MM.1S (cell line): Measurements from ENCODE around the gene PITPNM2.

ENCODE experiments used
- DNase-seq: peaks from one replicate; pipeline ENCODE4 v3.0.0-alpha.2; 2015
- H2AFZ ChIP-seq: fragments of 300-600 bp; sonication (generic); 2 replicates; pipeline ENCODE4 v1.6.0; 2016; ENCODE audit warnings: antibody characterized with exemption, low read length
- H3F3A ChIP-seq: fragments of 300-600 bp; sonication (generic); 2 replicates; pipeline ENCODE4 v1.6.1; 2016; ENCODE audit warnings: mild to moderate bottlenecking, antibody characterized with exemption, low read length, moderate library complexity, mixed read lengths; ENCODE audit not compliant: insufficient read depth
- H3K27ac ChIP-seq: fragments of 300-600 bp; sonication (generic); 2 replicates; pipeline ENCODE4 v1.5.1; 2016; ENCODE audit warnings: mild to moderate bottlenecking, low read length
- H3K27me3 ChIP-seq: fragments of 300-600 bp; sonication (generic); replicated peaks from 2 replicates; pipeline ENCODE4 v1.6.0; 2016; ENCODE audit warnings: low read length; ENCODE audit not compliant: insufficient read depth
- H3K36me3 ChIP-seq: fragments of 300-600 bp; sonication (generic); replicated peaks from 2 replicates; pipeline ENCODE4 v1.6.1; 2016; ENCODE audit warnings: mild to moderate bottlenecking, low read length, mixed read lengths; ENCODE audit not compliant: insufficient read depth
- H3K4me1 ChIP-seq: fragments of 300-600 bp; sonication (generic); 2 replicates; pipeline ENCODE4 v1.6.1; 2016; ENCODE audit warnings: low read length, mixed read lengths
- H3K4me2 ChIP-seq: fragments of 300-600 bp; sonication (generic); 2 replicates; pipeline ENCODE4 v1.6.0; 2016; ENCODE audit warnings: low read depth, low read length
- H3K4me3 ChIP-seq: fragments of 300-600 bp; sonication (generic); 2 replicates; pipeline ENCODE4 v1.5.1; 2016; ENCODE audit warnings: low read length, mixed read lengths
- H3K79me2 ChIP-seq: fragments of 300-600 bp; sonication (generic); 2 replicates; pipeline ENCODE4 v1.6.1; 2016; ENCODE audit warnings: mixed run types, low read length, mixed read lengths
- H3K9ac ChIP-seq: fragments of 300-600 bp; sonication (generic); 2 replicates; pipeline ENCODE4 v1.6.1; 2016; ENCODE audit warnings: low read length, mixed read lengths
- H3K9me2 ChIP-seq: fragments of 300-600 bp; sonication (generic); replicated peaks from 2 replicates; pipeline ENCODE4 v1.6.1; 2016; ENCODE audit warnings: mild to moderate bottlenecking, low read length, mixed read lengths; ENCODE audit not compliant: insufficient read depth
- H3K9me3 ChIP-seq: fragments of 300-600 bp; sonication (generic); replicated peaks from 2 replicates; pipeline ENCODE4 v1.6.1; 2016; ENCODE audit warnings: mild to moderate bottlenecking, low read length, mixed read lengths; ENCODE audit not compliant: insufficient read depth
- H4K20me1 ChIP-seq: fragments of 300-600 bp; sonication (generic); 2 replicates; pipeline ENCODE4 v1.6.1; 2016; ENCODE audit warnings: mild to moderate bottlenecking, low read length, moderate library complexity, mixed read lengths; ENCODE audit not compliant: insufficient read depth
- EZH2 ChIP-seq: fragments of 300-600 bp; sonication (generic); optimal IDR thresholded peaks from 2 replicates; pipeline ENCODE3; 2017; ENCODE audit warnings: low read depth, mild to moderate bottlenecking, antibody characterized with exemption, low read length, mixed read lengths
- EZH2phosphoT487 ChIP-seq: fragments of 300-600 bp; sonication (generic); IDR thresholded peaks from 2 replicates; pipeline ENCODE4 v1.6.1; 2018; ENCODE audit warnings: antibody characterized with exemption, low read length
- TF ChIP-seq, protein P1 (sequence below): fragments of 300-600 bp; sonication (generic); IDR thresholded peaks from 2 replicates; pipeline ENCODE4 v1.5.1; 2016; ENCODE audit warnings: antibody characterized with exemption, low read length, mixed read lengths

The PITPNM2 gene

DNA sequence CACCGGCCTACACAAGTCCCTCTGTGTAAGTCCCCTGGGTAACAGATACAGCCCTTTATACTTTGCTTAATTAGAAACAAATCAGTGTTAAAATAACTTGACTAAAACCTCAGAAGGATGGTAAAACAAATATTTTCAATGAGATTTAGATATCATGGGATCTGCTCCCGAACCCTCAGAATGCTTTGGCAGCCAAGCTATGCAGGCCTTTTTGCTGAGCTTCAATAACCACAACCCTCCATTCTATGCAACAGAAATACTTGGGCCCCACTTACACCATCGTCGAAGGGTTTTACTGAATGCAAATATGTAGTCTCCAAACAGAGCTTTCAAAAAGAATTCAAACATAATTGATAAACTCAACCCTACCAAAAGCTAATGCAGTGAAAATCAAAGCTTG lies 29.3 kb upstream of the PITPNM2 start:
- no peaks in the 10 kb centered on the region for H3K36me3 ChIP-seq
- DNase-seq, result no peak
- H2AFZ ChIP-seq, result no peak overlapping the region
- no peaks in the 10 kb centered on the region for H3F3A ChIP-seq
- no peaks in the 10 kb centered on the region for H4K20me1 ChIP-seq
- no peak overlapping the region for H3K9ac ChIP-seq
- no peak overlapping the region for H3K4me3 ChIP-seq
- no peaks in the 10 kb centered on the region for H3K4me1 ChIP-seq
- no peaks in the 10 kb centered on the region for H3K9me3 ChIP-seq
- no peaks in the 10 kb centered on the region for H3K27me3 ChIP-seq
- H3K4me2 ChIP-seq, result no peak overlapping the region
- TF ChIP-seq, protein P1, sequence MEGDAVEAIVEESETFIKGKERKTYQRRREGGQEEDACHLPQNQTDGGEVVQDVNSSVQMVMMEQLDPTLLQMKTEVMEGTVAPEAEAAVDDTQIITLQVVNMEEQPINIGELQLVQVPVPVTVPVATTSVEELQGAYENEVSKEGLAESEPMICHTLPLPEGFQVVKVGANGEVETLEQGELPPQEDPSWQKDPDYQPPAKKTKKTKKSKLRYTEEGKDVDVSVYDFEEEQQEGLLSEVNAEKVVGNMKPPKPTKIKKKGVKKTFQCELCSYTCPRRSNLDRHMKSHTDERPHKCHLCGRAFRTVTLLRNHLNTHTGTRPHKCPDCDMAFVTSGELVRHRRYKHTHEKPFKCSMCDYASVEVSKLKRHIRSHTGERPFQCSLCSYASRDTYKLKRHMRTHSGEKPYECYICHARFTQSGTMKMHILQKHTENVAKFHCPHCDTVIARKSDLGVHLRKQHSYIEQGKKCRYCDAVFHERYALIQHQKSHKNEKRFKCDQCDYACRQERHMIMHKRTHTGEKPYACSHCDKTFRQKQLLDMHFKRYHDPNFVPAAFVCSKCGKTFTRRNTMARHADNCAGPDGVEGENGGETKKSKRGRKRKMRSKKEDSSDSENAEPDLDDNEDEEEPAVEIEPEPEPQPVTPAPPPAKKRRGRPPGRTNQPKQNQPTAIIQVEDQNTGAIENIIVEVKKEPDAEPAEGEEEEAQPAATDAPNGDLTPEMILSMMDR, result no peak
- TF ChIP-seq EZH2phosphoT487 (no peak), EZH2 (no peak)
- H3K9me2 ChIP-seq, result no peaks in the 10 kb centered on the region
- no peak overlapping the region for H3K27ac ChIP-seq
- H3K79me2 ChIP-seq, result no peaks in the 10 kb centered on the region

DNA sequence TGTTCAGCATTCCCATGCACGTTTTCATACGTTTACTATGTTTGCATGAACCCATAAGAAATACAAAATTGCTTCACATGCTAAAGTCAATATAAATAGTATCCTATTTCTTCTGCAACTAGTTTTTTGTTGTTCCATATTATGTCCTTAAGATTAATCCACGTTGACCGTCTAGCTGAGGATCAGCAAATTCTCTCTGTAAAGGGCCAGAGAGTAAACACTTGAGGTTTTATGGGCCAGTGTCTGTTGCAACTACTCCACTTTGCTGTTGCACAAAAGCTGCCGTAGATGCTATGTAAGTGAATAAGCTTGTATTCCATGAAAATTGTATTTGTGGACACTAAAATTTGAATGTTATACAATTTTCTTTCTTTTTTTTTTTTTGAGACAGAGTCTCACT lies 21.1 kb upstream of the PITPNM2 start:
- TF ChIP-seq EZH2 (no peak), EZH2phosphoT487 (no peak)
- TF ChIP-seq, protein P1, result no peak
- Histone ChIP-seq H3K9me3 (no peaks in the 10 kb centered on the region), H3K4me1 (no peaks in the 10 kb centered on the region), H3K4me3 (no peak overlapping the region), H3K4me2 (no peak overlapping the region), H3K27me3 (no peaks in the 10 kb centered on the region), H3K36me3 (no peaks in the 10 kb centered on the region), H3K27ac (no peak overlapping the region), H3K79me2 (no peaks in the 10 kb centered on the region), H2AFZ (no peak overlapping the region), H3K9ac (no peak overlapping the region), H4K20me1 (no peaks in the 10 kb centered on the region), H3F3A (no peaks in the 10 kb centered on the region), H3K9me2 (no peaks in the 10 kb centered on the region)
- no peak for DNase-seq

DNA sequence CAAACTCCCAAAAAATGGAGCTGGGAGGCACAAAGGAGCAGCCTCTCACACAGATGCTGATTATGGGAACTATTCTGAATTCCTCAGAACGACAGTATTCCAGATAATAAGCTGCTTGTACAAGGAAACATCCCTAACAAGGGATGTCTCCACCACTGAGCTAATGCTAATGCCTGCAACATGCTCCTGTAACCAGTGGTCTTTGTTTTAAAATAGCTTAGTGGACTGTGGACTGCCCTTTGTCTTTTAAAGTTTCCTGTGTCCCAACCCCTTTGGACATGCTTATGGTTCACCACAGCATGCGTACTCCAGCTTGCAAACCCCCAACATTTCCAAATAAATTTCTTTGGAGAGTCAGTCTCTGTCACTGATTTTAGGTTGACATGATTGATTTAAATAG lies 16.4 kb upstream of the PITPNM2 start:
- TF ChIP-seq EZH2phosphoT487, result no peak
- no peak for TF ChIP-seq EZH2
- no peak overlapping the region for H3K4me3 ChIP-seq
- H4K20me1 ChIP-seq, result no peaks in the 10 kb centered on the region
- no peak overlapping the region for H3K27ac ChIP-seq
- no peaks in the 10 kb centered on the region for H3K79me2 ChIP-seq
- no peaks in the 10 kb centered on the region for H3K4me1 ChIP-seq
- no peak overlapping the region for H3K9ac ChIP-seq
- H3K9me3 ChIP-seq, result no peaks in the 10 kb centered on the region
- DNase-seq, result no peak
- H3K9me2 ChIP-seq, result no peaks in the 10 kb centered on the region
- no peaks in the 10 kb centered on the region for H3F3A ChIP-seq
- no peaks in the 10 kb centered on the region for H3K36me3 ChIP-seq
- H3K27me3 ChIP-seq, result no peaks in the 10 kb centered on the region
- no peak overlapping the region for H2AFZ ChIP-seq
- H3K4me2 ChIP-seq, result no peak overlapping the region

DNA sequence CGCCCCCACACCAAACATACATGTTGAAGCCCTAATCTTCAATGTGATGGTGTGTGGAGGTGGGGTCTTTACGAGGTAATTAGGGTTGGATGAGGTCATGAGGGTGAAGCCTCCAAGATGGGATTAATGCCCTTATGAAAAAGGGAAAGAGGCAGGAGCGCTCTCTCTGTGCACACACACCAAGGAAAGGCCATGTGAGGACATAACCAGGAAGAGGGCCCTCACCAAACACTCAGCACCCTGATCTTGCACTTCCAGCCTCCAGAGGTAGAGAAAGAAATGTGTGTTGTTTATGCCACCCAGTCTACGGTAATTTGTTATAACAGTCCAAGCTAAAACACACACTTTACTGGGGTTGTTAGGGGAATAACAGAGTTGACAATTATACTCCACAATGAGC lies 14.6 kb upstream of the PITPNM2 start:
- Histone ChIP-seq H3K36me3 (no peaks in the 10 kb centered on the region), H3K9me2 (no peaks in the 10 kb centered on the region), H2AFZ (no peak overlapping the region), H3K4me1 (no peaks in the 10 kb centered on the region), H3K27me3 (no peaks in the 10 kb centered on the region), H3K9me3 (no peaks in the 10 kb centered on the region), H3K27ac (no peak overlapping the region), H4K20me1 (no peaks in the 10 kb centered on the region), H3K4me3 (no peak overlapping the region), H3F3A (no peaks in the 10 kb centered on the region), H3K9ac (no peak overlapping the region), H3K79me2 (no peaks in the 10 kb centered on the region), H3K4me2 (no peak overlapping the region)
- TF ChIP-seq, protein P1, result no peak
- TF ChIP-seq EZH2, result no peak
- DNase-seq, result no peak
